ENCODE results near the gene CCDC7. TPM values are rescaled to one million over a fixed set of nuclear protein-coding genes. Genes with fewer than 3 reads are reported as not detected.
A peak's percentile ranks its signal among the peaks of the same experiment; 100 is the strongest.
"Not testable (repeated sequence)": the region's sequence is repeated elsewhere in the genome, so short reads cannot be mapped to it uniquely, and the experiment has no call there.

Gene CCDC7
- total and polyA plus RNA-seq, 2 experiments from 2014 or later: 0.83 to 1.6 TPM

DNA sequence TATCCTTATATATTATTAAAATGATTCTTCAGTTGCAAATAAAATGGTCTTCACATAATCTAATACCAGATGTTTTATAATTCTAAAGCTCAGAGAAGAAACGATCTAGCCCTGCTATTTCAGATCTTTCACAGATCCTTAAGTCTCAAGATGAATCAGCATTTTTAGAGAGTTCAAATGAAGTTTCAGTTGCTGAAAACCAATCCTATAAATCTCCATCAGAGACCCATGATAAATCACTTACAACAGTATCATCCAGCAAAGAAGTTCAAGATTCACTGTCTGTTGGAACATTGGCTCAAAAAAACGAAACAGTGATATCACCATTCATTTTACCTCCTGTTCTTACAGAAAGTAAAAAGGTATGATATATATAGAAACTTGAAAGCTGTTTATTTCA, 137.0 kb downstream of the CCDC7 start:
- peak overlapping the region; percentile 85; the same call in 1 of the 2 replicates for H3K27ac Mint-ChIP-seq
- TF ChIP-seq CREB1 (CRISPR knock-in tag; IDR thresholded peaks at IDR 0.05; ENCODE audit: low read depth) (no peak), ZNF331 (CRISPR knock-in tag; IDR thresholded peaks at IDR 0.05; ENCODE audit: low read depth) (no peak), ZNF114 (CRISPR knock-in tag; IDR thresholded peaks at IDR 0.05) (no peak)
- TF ChIP-seq, protein P1, sequence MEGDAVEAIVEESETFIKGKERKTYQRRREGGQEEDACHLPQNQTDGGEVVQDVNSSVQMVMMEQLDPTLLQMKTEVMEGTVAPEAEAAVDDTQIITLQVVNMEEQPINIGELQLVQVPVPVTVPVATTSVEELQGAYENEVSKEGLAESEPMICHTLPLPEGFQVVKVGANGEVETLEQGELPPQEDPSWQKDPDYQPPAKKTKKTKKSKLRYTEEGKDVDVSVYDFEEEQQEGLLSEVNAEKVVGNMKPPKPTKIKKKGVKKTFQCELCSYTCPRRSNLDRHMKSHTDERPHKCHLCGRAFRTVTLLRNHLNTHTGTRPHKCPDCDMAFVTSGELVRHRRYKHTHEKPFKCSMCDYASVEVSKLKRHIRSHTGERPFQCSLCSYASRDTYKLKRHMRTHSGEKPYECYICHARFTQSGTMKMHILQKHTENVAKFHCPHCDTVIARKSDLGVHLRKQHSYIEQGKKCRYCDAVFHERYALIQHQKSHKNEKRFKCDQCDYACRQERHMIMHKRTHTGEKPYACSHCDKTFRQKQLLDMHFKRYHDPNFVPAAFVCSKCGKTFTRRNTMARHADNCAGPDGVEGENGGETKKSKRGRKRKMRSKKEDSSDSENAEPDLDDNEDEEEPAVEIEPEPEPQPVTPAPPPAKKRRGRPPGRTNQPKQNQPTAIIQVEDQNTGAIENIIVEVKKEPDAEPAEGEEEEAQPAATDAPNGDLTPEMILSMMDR (conservative IDR thresholded peaks at IDR 0.05; ENCODE audit: low read depth in 2 of 2): no peak
- TF ChIP-seq, protein P2, sequence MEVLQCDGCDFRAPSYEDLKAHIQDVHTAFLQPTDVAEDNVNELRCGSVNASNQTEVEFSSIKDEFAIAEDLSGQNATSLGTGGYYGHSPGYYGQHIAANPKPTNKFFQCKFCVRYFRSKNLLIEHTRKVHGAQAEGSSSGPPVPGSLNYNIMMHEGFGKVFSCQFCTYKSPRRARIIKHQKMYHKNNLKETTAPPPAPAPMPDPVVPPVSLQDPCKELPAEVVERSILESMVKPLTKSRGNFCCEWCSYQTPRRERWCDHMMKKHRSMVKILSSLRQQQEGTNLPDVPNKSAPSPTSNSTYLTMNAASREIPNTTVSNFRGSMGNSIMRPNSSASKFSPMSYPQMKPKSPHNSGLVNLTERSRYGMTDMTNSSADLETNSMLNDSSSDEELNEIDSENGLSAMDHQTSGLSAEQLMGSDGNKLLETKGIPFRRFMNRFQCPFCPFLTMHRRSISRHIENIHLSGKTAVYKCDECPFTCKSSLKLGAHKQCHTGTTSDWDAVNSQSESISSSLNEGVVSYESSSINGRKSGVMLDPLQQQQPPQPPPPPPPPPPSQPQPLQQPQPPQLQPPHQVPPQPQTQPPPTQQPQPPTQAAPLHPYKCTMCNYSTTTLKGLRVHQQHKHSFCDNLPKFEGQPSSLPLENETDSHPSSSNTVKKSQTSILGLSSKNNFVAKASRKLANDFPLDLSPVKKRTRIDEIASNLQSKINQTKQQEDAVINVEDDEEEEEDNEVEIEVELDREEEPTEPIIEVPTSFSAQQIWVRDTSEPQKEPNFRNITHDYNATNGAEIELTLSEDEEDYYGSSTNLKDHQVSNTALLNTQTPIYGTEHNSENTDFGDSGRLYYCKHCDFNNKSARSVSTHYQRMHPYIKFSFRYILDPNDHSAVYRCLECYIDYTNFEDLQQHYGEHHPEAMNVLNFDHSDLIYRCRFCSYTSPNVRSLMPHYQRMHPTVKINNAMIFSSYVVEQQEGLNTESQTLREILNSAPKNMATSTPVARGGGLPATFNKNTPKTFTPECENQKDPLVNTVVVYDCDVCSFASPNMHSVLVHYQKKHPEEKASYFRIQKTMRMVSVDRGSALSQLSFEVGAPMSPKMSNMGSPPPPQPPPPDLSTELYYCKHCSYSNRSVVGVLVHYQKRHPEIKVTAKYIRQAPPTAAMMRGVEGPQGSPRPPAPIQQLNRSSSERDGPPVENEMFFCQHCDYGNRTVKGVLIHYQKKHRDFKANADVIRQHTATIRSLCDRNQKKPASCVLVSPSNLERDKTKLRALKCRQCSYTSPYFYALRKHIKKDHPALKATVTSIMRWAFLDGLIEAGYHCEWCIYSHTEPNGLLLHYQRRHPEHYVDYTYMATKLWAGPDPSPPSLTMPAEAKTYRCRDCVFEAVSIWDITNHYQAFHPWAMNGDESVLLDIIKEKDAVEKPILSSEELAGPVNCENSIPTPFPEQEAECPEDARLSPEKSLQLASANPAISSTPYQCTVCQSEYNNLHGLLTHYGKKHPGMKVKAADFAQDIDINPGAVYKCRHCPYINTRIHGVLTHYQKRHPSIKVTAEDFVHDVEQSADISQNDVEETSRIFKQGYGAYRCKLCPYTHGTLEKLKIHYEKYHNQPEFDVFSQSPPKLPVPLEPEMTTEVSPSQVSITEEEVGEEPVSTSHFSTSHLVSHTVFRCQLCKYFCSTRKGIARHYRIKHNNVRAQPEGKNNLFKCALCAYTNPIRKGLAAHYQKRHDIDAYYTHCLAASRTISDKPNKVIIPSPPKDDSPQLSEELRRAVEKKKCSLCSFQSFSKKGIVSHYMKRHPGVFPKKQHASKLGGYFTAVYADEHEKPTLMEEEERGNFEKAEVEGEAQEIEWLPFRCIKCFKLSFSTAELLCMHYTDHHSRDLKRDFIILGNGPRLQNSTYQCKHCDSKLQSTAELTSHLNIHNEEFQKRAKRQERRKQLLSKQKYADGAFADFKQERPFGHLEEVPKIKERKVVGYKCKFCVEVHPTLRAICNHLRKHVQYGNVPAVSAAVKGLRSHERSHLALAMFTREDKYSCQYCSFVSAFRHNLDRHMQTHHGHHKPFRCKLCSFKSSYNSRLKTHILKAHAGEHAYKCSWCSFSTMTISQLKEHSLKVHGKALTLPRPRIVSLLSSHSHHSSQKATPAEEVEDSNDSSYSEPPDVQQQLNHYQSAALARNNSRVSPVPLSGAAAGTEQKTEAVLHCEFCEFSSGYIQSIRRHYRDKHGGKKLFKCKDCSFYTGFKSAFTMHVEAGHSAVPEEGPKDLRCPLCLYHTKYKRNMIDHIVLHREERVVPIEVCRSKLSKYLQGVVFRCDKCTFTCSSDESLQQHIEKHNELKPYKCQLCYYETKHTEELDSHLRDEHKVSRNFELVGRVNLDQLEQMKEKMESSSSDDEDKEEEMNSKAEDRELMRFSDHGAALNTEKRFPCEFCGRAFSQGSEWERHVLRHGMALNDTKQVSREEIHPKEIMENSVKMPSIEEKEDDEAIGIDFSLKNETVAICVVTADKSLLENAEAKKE (CRISPR knock-in tag; IDR thresholded peaks at IDR 0.05): no peak
- no peaks in the 10 kb centered on the region for H3K27me3 ChIP-seq (ENCODE audit: insufficient read depth)
- DNase-seq (ENCODE audit: low spot score): no peak
- no peak for ATAC-seq
- peak overlapping the region; percentile 31; the same call in 1 of the 2 replicates for H2AFZ ChIP-seq
- H3F3A ChIP-seq (replicated peaks; ENCODE audit: low read depth): no peaks in the 10 kb centered on the region
- no peaks in the 10 kb centered on the region for H4K20me1 ChIP-seq (replicated peaks; ENCODE audit: insufficient read depth)
- peaks cover 2% of the 10 kb centered on the region; the same call in 2 of the 3 replicates for H3K4me1 Mint-ChIP-seq
- H3K4me1 ChIP-seq (ENCODE audit: insufficient read depth): no peaks in the 10 kb centered on the region
- no peak overlapping the region for H3K27ac ChIP-seq (ENCODE audit: low read depth)
- no peaks in the 10 kb centered on the region for H3K79me2 ChIP-seq (replicated peaks; ENCODE audit: insufficient read depth)
- H3K9me3 Mint-ChIP-seq: peaks cover 10% of the 10 kb centered on the region
- no peak overlapping the region for H3K4me2 ChIP-seq
- H3K36me3 Mint-ChIP-seq (ENCODE audit: low read depth): 0 out of 3 replicates have a peak, but pooled peaks cover 3% of the 10 kb centered on the region
- no peaks in the 10 kb centered on the region for H3K36me3 ChIP-seq (ENCODE audit: insufficient read depth)
- H3K4me3 ChIP-seq: no peak overlapping the region
- H3K9me2 ChIP-seq (ENCODE audit: insufficient read depth): no peaks in the 10 kb centered on the region
- peaks cover 3% of the 10 kb centered on the region for H3K27me3 Mint-ChIP-seq (ENCODE audit: insufficient read depth, low read depth, poor library complexity)
- no peak overlapping the region for H3K4me3 Mint-ChIP-seq

DNA sequence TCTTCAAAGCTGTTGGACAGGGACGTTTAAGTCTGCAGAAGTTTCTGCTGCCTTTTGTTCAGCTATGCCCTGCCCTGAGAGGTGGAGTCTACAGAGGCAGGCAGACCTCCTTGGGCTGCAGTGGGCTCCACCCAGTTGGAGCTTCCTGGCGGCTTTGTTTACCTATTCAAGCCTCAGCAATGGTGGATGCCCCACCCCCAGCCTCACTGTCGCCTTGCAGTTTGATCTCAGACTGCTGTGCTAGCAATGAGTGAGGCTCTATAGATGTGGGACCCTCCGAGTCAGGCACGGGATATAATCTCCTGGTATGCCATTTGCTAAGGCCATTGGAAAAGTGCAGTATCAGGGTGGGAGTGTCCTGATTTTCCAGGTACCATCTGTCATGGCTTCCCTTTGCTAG, 152.1 kb downstream of the CCDC7 start:
- peaks cover 31% of the 10 kb centered on the region; the same call in 2 of the 3 replicates for H3K36me3 Mint-ChIP-seq (ENCODE audit: low read depth)
- not testable (repeated sequence) for H3F3A ChIP-seq (replicated peaks; ENCODE audit: low read depth); H3K4me2 ChIP-seq; H3K27ac Mint-ChIP-seq; H3K27me3 Mint-ChIP-seq (ENCODE audit: insufficient read depth, low read depth, poor library complexity); H3K4me3 Mint-ChIP-seq; H3K36me3 ChIP-seq (ENCODE audit: insufficient read depth); H3K27me3 ChIP-seq (ENCODE audit: insufficient read depth); DNase-seq (ENCODE audit: low spot score); H3K4me1 Mint-ChIP-seq; H3K9me2 ChIP-seq (ENCODE audit: insufficient read depth); H3K4me3 ChIP-seq; H2AFZ ChIP-seq; ATAC-seq; H3K27ac ChIP-seq (ENCODE audit: low read depth); H4K20me1 ChIP-seq (replicated peaks; ENCODE audit: insufficient read depth); H3K4me1 ChIP-seq (ENCODE audit: insufficient read depth); H3K79me2 ChIP-seq (replicated peaks; ENCODE audit: insufficient read depth)
- H3K9me3 Mint-ChIP-seq: peaks cover 67% of the 10 kb centered on the region

Measured in GM23338 (cell line).